ENCODE data around the gene GDF7. TPM values are rescaled to one million over a fixed set of nuclear protein-coding genes. Genes with fewer than 3 reads are reported as not detected.

The GDF7 gene
- polyA plus RNA-seq, 3 donors = not detected

- intact Hi-C loops (cut with micrococcal nuclease) = no loop called here
- no peak for DNase-seq
- no peak overlapping the region for H2AFZ ChIP-seq (ENCODE audit: insufficient read depth, low read depth, low read length, poor library complexity, severe bottlenecking)
- H3K27me3 Mint-ChIP-seq (ENCODE audit: low read depth in 3 of 3) = peaks cover 0 to 1% (median 1%) of the 10 kb centered on the region in 3 donors
- no peaks in the 10 kb centered on the region for H3K27me3 ChIP-seq (ENCODE audit: control insufficient read depth in 2 of 2, insufficient read depth in 2 of 2, low read length in 2 of 2)
- H3K36me3 ChIP-seq (replicated peaks in 1 of 2; ENCODE audit: control insufficient read depth in 1 of 2, insufficient read depth in 2 of 2, low read length in 2 of 2) = peaks cover 82 to 100% of the 10 kb centered on the region in 2 donors
- WGBS (ENCODE audit: insufficient coverage) = 93% methylated on average over 12 of the region's 16 CpGs
- no peaks in the 10 kb centered on the region for H3K9me3 ChIP-seq (replicated peaks in 1 of 2; ENCODE audit: control insufficient read depth in 1 of 2, insufficient read depth in 1 of 2, low read length in 2 of 2)
- H4K20me1 ChIP-seq (ENCODE audit: insufficient read depth, low read length) = peaks cover 49% of the 10 kb centered on the region
- H3K9me3 Mint-ChIP-seq = peaks cover 0 to 2% (median 0%) of the 10 kb centered on the region in 7 donors
- H3K79me2 ChIP-seq (ENCODE audit: insufficient read depth, low read length) = no peaks in the 10 kb centered on the region
- no peak overlapping the region for H3K9ac ChIP-seq (ENCODE audit: insufficient read depth, low read length, poor library complexity, severe bottlenecking)
- H3K4me3 Mint-ChIP-seq = no peak overlapping the region
- H3K4me1 Mint-ChIP-seq = no peaks in the 10 kb centered on the region
- H3K4me3 ChIP-seq (replicated peaks in 1 of 3; ENCODE audit: low read depth in 2 of 3, low read length in 3 of 3) = no peak overlapping the region
- H3K27ac Mint-ChIP-seq = peak overlapping the region in 2 of 7 donors; percentile 38 to 47
- no peak for TF ChIP-seq CTCF (IDR thresholded peaks at IDR 0.05)
- no peak overlapping the region for H3K4me2 ChIP-seq (replicated peaks; ENCODE audit: extremely low read depth, low read length, poor library complexity, severe bottlenecking)
- peaks cover 77 to 86% of the 10 kb centered on the region in 2 donors for H3K36me3 Mint-ChIP-seq
- H3K27ac ChIP-seq (ENCODE audit: low read depth in 1 of 2, low read length in 2 of 2) = no peak overlapping the region
- H3K4me1 ChIP-seq (ENCODE audit: control insufficient read depth in 1 of 2, insufficient read depth in 2 of 2, low read length in 2 of 2) = no peaks in the 10 kb centered on the region
Measured at GRCh38 chr2:20627712-20628380, 39.1 kb upstream of the GDF7 start.

- no peaks in the 10 kb centered on the region for H3K79me2 ChIP-seq (ENCODE audit: insufficient read depth, low read length)
- peaks cover 55% of the 10 kb centered on the region for H4K20me1 ChIP-seq (ENCODE audit: insufficient read depth, low read length)
- H3K36me3 ChIP-seq (replicated peaks in 1 of 2; ENCODE audit: control insufficient read depth in 1 of 2, insufficient read depth in 2 of 2, low read length in 2 of 2) = peaks cover 74 to 100% of the 10 kb centered on the region in 2 donors
- Mint-ChIP-seq H3K27me3 (ENCODE audit: low read depth in 3 of 3) (peaks cover 0 to 1% (median 1%) of the 10 kb centered on the region in 3 donors), H3K36me3 (peaks cover 74 to 84% of the 10 kb centered on the region in 2 donors), H3K4me1 (no peaks in the 10 kb centered on the region), H3K4me3 (no peak overlapping the region), H3K27ac (peak overlapping the region in 2 of 7 donors; percentile 14 to 28), H3K9me3 (peaks cover 0 to 2% (median 0%) of the 10 kb centered on the region in 7 donors)
- DNase-seq = no peak
- H3K4me3 ChIP-seq (replicated peaks in 1 of 3; ENCODE audit: low read depth in 2 of 3, low read length in 3 of 3) = no peak overlapping the region
- H3K4me2 ChIP-seq (replicated peaks; ENCODE audit: extremely low read depth, low read length, poor library complexity, severe bottlenecking) = no peak overlapping the region
- no peaks in the 10 kb centered on the region for H3K27me3 ChIP-seq (ENCODE audit: control insufficient read depth in 2 of 2, insufficient read depth in 2 of 2, low read length in 2 of 2)
- no peaks in the 10 kb centered on the region for H3K9me3 ChIP-seq (replicated peaks in 1 of 2; ENCODE audit: control insufficient read depth in 1 of 2, insufficient read depth in 1 of 2, low read length in 2 of 2)
- no peak overlapping the region for H3K9ac ChIP-seq (ENCODE audit: insufficient read depth, low read length, poor library complexity, severe bottlenecking)
- no peaks in the 10 kb centered on the region for H3K4me1 ChIP-seq (ENCODE audit: control insufficient read depth in 1 of 2, insufficient read depth in 2 of 2, low read length in 2 of 2)
- 92% methylated on average over 3 of the region's 6 CpGs for WGBS (ENCODE audit: insufficient coverage)
- H3K27ac ChIP-seq (ENCODE audit: low read depth in 1 of 2, low read length in 2 of 2) = no peak overlapping the region
- TF ChIP-seq CTCF (IDR thresholded peaks at IDR 0.05) = no peak
- intact Hi-C loops (cut with micrococcal nuclease) = no loop called here
- no peak overlapping the region for H2AFZ ChIP-seq (ENCODE audit: insufficient read depth, low read depth, low read length, poor library complexity, severe bottlenecking)
Measured at GRCh38 chr2:20629181-20629580, 37.8 kb upstream of the GDF7 start.

Measured in CD14-positive monocyte (primary cell).